Measurements from ENCODE around the gene KIAA1755.

- TF ChIP-seq POLR2AphosphoS5 (IDR thresholded peaks at IDR 0.05), result no peak
- TF ChIP-seq POLR2A (IDR thresholded peaks at IDR 0.05), result no peak
Observed at GRCh38 chr20:38167328-38167850, 93.1 kb downstream of the KIAA1755 start.
